ENCODE data around the gene PERCC1. TPM values are rescaled to one million over a fixed set of nuclear protein-coding genes. Genes with fewer than 3 reads are reported as not detected.
"Not testable (repeated sequence)": the region's sequence is repeated elsewhere in the genome, so short reads cannot be mapped to it uniquely, and the experiment has no call there.

PERCC1 gene
- total and polyA plus RNA-seq, 8 donors = 0.16 to 0.23 TPM; not detected in 6

- peaks cover 0 to 13% (median 0%) of the 10 kb centered on the region in 3 donors for H3K36me3 ChIP-seq
- H3K27me3 ChIP-seq = no peaks in the 10 kb centered on the region
Measured at GRCh38 chr16:1464894-1465566, 34.2 kb downstream of the PERCC1 start.

GRCh38 chr16:1465567-1465915, 34.7 kb downstream of the PERCC1 start:
- peaks cover 0 to 7% (median 0%) of the 10 kb centered on the region in 3 donors for H3K36me3 ChIP-seq
- ATAC-seq (no peak), DNase-seq (peak in 1 of 6 donors; percentile 56), FAIRE-seq (no peak)
- TF ChIP-seq CTCF (IDR thresholded peaks at IDR 0.05) = no peak
- intact Hi-C loops (cut with DNase I) = no loop called here
- H3K27ac ChIP-seq = no peak overlapping the region
- H3K9me3 ChIP-seq = no peaks in the 10 kb centered on the region
- no peaks in the 10 kb centered on the region for H3K4me1 ChIP-seq
- 90 to 94% methylated on average over 13 of the region's 13 CpGs for WGBS, 2 donors
- no peak overlapping the region for H3K4me3 ChIP-seq
- no peaks in the 10 kb centered on the region for H3K27me3 ChIP-seq

More at GRCh38 chr16:1464894-1465566, 34.2 kb downstream of the PERCC1 start:
- DNase-seq (peak in 2 of 6 donors; percentile 38 to 61), ATAC-seq (no peak), FAIRE-seq (no peak)
- intact Hi-C loops (cut with DNase I) = no loop called here
- Histone ChIP-seq H3K27ac (no peak overlapping the region), H3K4me1 (no peaks in the 10 kb centered on the region), H3K4me3 (no peak overlapping the region), H3K9me3 (no peaks in the 10 kb centered on the region)
- WGBS, 2 donors = 91% methylated on average over 33 of the region's 33 CpGs
- no peak for TF ChIP-seq CTCF (IDR thresholded peaks at IDR 0.05)

GRCh38 chr16:1466054-1466453, 35.2 kb downstream of the PERCC1 start:
- no peak overlapping the region for H3K4me3 ChIP-seq
- no peak overlapping the region for H3K27ac ChIP-seq
- no peaks in the 10 kb centered on the region for H3K9me3 ChIP-seq
- intact Hi-C loops (cut with DNase I) = no loop called here
- no peak for TF ChIP-seq CTCF (IDR thresholded peaks at IDR 0.05)
- peaks cover 0 to 2% (median 0%) of the 10 kb centered on the region in 3 donors for H3K36me3 ChIP-seq
- 90 to 93% methylated on average over 24 of the region's 24 CpGs for WGBS, 2 donors
- no peaks in the 10 kb centered on the region for H3K4me1 ChIP-seq
- FAIRE-seq (no peak), ATAC-seq (no peak), DNase-seq (peak in 2 of 6 donors; percentile 50 to 60)
- H3K27me3 ChIP-seq = no peaks in the 10 kb centered on the region

DNA sequence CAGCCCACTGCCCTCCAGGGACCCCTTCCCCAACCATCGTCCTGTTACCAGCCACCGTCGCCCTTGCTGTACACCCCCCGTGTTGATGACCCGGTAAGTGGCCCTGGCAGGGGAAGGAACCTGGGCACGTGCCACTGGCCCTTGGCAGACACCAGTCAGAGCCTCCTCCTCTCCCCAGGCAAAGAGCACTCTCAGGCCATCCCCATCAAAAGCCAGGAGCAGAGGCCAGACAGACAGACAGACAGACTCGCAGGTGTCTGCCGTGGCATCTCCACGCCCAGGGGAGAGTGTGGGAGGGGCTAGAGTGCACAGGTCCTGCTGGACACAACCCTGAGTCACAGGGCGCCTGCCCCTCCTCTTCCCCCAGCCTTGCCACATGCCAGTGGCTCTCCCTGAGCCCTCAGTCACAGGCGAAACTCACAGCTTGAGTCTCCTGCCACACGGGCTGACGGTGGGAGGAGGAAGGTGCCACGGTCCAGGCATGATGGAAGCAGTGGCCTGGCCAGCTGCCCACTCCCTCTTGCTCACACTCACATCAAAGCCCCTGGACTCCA, 36.2 kb downstream of the PERCC1 start:
- WGBS, 2 donors = 78 to 83% methylated on average over 12 to 14 of the region's 14 CpGs
- Histone ChIP-seq H3K4me1 (no peaks in the 10 kb centered on the region), H3K4me3 (no peak overlapping the region), H3K27me3 (no peaks in the 10 kb centered on the region), H3K9me3 (no peaks in the 10 kb centered on the region), H3K36me3 (no peaks in the 10 kb centered on the region), H3K27ac (no peak overlapping the region)
- no peak for TF ChIP-seq CTCF (IDR thresholded peaks at IDR 0.05)
- intact Hi-C loops (cut with DNase I) = no loop called here
- FAIRE-seq (no peak), ATAC-seq (peak in 1 of 4 donors; percentile 19), DNase-seq (peak in 2 of 6 donors; percentile 43 to 67)

DNA sequence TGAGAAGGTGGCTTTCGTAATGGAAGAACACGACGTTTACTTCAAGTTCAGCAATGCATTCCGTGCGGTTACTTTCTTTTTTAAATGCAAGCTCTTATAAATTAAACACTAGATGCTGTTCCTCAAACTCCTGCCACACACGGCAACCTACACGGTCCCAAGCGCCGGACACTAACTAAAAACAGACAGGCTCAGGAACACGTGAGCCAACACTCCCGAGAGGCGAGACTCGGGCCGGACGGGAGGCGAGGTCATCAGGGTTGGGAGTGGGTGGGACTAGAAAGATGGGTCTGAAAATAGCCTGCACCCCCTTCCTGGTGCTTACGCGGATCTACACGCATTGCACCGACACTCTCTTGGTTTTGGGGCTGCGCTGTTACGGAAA, 37.5 kb downstream of the PERCC1 start:
- no peak for TF ChIP-seq CTCF (IDR thresholded peaks at IDR 0.05)
- 89 to 91% methylated on average over 22 of the region's 22 CpGs for WGBS, 2 donors
- H3K4me3 ChIP-seq = no peak overlapping the region
- intact Hi-C loops (cut with DNase I) = no loop called here
- H3K36me3 ChIP-seq = no peaks in the 10 kb centered on the region
- H3K27ac ChIP-seq = no peak overlapping the region
- ATAC-seq (no peak), FAIRE-seq (no peak), DNase-seq (peak in 1 of 6 donors; percentile 35)
- H3K9me3 ChIP-seq = no peaks in the 10 kb centered on the region
- H3K27me3 ChIP-seq = no peaks in the 10 kb centered on the region
- H3K4me1 ChIP-seq = peaks cover 0 to 1% (median 0%) of the 10 kb centered on the region in 3 donors

GRCh38 chr16:1469141-1469540, 38.3 kb downstream of the PERCC1 start:
- H3K9me3 ChIP-seq; H3K27me3 ChIP-seq; ATAC-seq; H3K4me1 ChIP-seq; H3K36me3 ChIP-seq; FAIRE-seq; H3K4me3 ChIP-seq; intact Hi-C loops (cut with DNase I); DNase-seq: not testable (repeated sequence)
- WGBS, 2 donors = 70 to 72% methylated on average over 5 of the region's 5 CpGs
- H3K27ac ChIP-seq = peak overlapping the region in 1 of 4 donors; percentile 39

Data from pancreas (tissue), 10 donors.